Measurements from ENCODE around the gene ACBD4.
"Not testable (repeated sequence)": the region's sequence is repeated elsewhere in the genome, so short reads cannot be mapped to it uniquely, and the experiment has no call there.

Gene ACBD4

GRCh38 chr17:45119964-45120363 lies 15.5 kb upstream of the ACBD4 start:
- no peak for TF ChIP-seq CTCF (conservative IDR thresholded peaks at IDR 0.05; ENCODE audit: low read depth, low read length)
- DNase-seq (ENCODE audit: low read depth): no peak
- H3K4me3 ChIP-seq (ENCODE audit: low read depth, low read length): no peak overlapping the region

- H3K4me3 ChIP-seq (ENCODE audit: low read depth, low read length): no peak overlapping the region
- no peak for DNase-seq (ENCODE audit: low read depth)
- TF ChIP-seq CTCF (conservative IDR thresholded peaks at IDR 0.05; ENCODE audit: low read depth, low read length): no peak
These were observed 14.9 kb upstream of the ACBD4 start for GRCh38 chr17:45120558-45120957.

- DNase-seq (ENCODE audit: low read depth): no peak
- no peak for TF ChIP-seq CTCF (conservative IDR thresholded peaks at IDR 0.05; ENCODE audit: low read depth, low read length)
- no peak overlapping the region for H3K4me3 ChIP-seq (ENCODE audit: low read depth, low read length)
These were observed 14.4 kb upstream of the ACBD4 start for GRCh38 chr17:45121055-45121454.

- no peak overlapping the region for H3K4me3 ChIP-seq (ENCODE audit: low read depth, low read length)
- TF ChIP-seq CTCF (conservative IDR thresholded peaks at IDR 0.05; ENCODE audit: low read depth, low read length): no peak
- DNase-seq (ENCODE audit: low read depth): no peak
These were observed 12.3 kb upstream of the ACBD4 start for GRCh38 chr17:45123076-45123770.

GRCh38 chr17:45123930-45124796 lies 11.3 kb upstream of the ACBD4 start:
- no peak for TF ChIP-seq CTCF (conservative IDR thresholded peaks at IDR 0.05; ENCODE audit: low read depth, low read length)
- no peak overlapping the region for H3K4me3 ChIP-seq (ENCODE audit: low read depth, low read length)
- peak; percentile 81 for DNase-seq (ENCODE audit: low read depth)

GRCh38 chr17:45124797-45125122 lies 10.7 kb upstream of the ACBD4 start:
- H3K4me3 ChIP-seq (ENCODE audit: low read depth, low read length); DNase-seq (ENCODE audit: low read depth): not testable (repeated sequence)

GRCh38 chr17:45125509-45125908 lies 10.0 kb upstream of the ACBD4 start:
- no peak for DNase-seq (ENCODE audit: low read depth)
- H3K4me3 ChIP-seq (ENCODE audit: low read depth, low read length): no peak overlapping the region
- TF ChIP-seq CTCF (conservative IDR thresholded peaks at IDR 0.05; ENCODE audit: low read depth, low read length): no peak

All from choroid plexus epithelial cell (primary cell).